Measurements from ENCODE around the gene USP11.

- no peak for TF ChIP-seq MXI1 (IDR thresholded peaks at IDR 0.05; ENCODE audit: borderline replicate concordance, low read depth, low read length)
- no peak for TF ChIP-seq POLR2A (IDR thresholded peaks at IDR 0.05; ENCODE audit: low read depth, low read length)
- TF ChIP-seq, protein P1, sequence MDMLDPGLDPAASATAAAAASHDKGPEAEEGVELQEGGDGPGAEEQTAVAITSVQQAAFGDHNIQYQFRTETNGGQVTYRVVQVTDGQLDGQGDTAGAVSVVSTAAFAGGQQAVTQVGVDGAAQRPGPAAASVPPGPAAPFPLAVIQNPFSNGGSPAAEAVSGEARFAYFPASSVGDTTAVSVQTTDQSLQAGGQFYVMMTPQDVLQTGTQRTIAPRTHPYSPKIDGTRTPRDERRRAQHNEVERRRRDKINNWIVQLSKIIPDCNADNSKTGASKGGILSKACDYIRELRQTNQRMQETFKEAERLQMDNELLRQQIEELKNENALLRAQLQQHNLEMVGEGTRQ (IDR thresholded peaks at IDR 0.05; ENCODE audit: low read depth, low read length), result no peak
- TF ChIP-seq MAZ (IDR thresholded peaks at IDR 0.05; ENCODE audit: borderline replicate concordance, low read depth, low read length), result no peak
- no peak for TF ChIP-seq CTCF (conservative IDR thresholded peaks at IDR 0.05; ENCODE audit: low read depth, low read length)
- no peak for TF ChIP-seq FOS (IDR thresholded peaks at IDR 0.05; ENCODE audit: low read depth, low read length)
- TF ChIP-seq NFE2L2 (IDR thresholded peaks at IDR 0.05; ENCODE audit: low read depth, low read length), result no peak
- no peak for TF ChIP-seq MAFK (IDR thresholded peaks at IDR 0.05; ENCODE audit: low read depth, low read length)
- TF ChIP-seq RFX5 (IDR thresholded peaks at IDR 0.05; ENCODE audit: low read depth, low read length), result no peak
- no peak for TF ChIP-seq RAD21 (IDR thresholded peaks at IDR 0.05; ENCODE audit: low read length)
- TF ChIP-seq SMC3 (IDR thresholded peaks at IDR 0.05; ENCODE audit: low read depth, low read length), result no peak
Measured at GRCh38 chrX:47202877-47203276, 29.9 kb upstream of the USP11 start.

All from IMR-90 (cell line).